ENCODE data around the gene PLXNA4.

PLXNA4 gene

GRCh38 chr7:132087421-132087820, 488.8 kb downstream of the PLXNA4 start:
- H3K36me3 Mint-ChIP-seq, result no peaks in the 10 kb centered on the region
- no peak for ATAC-seq
- H3K9me3 Mint-ChIP-seq, result no peaks in the 10 kb centered on the region
- H3K4me3 Mint-ChIP-seq, result no peak overlapping the region
- no peaks in the 10 kb centered on the region for H3K4me1 Mint-ChIP-seq
- H3K27ac Mint-ChIP-seq, result no peak overlapping the region
- peaks cover 13% of the 10 kb centered on the region for H3K27me3 Mint-ChIP-seq

DNA sequence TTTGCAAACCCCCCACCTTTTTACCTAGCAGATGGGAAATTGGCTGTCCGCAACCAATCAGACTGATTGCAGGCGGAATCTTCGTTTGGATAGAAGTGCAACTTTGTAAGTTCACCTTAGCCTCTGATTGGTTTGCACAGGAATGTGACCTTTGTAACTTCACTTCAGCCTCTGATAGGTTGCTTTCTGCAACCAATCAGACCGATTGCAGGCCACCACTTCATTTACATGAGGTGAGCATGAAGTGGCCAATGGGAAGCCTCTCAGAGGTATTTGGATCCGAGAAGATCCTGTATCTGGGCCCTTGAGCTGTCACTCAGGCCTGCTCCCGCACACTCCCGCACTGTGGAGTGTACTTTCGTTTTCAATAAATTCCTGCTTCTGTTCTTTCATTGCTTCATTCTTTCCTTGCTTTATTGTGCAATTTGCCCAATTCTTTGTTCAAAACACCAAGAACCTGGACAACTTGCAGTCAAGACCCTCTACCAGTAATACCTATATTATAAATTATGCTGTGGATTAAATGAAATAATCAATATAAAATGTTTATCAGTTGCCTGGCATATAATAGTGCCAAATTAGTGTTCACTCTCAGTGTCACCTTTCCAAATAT, 491.4 kb downstream of the PLXNA4 start:
- Mint-ChIP-seq H3K4me3 (no peak overlapping the region), H3K27ac (no peak overlapping the region)

DNA sequence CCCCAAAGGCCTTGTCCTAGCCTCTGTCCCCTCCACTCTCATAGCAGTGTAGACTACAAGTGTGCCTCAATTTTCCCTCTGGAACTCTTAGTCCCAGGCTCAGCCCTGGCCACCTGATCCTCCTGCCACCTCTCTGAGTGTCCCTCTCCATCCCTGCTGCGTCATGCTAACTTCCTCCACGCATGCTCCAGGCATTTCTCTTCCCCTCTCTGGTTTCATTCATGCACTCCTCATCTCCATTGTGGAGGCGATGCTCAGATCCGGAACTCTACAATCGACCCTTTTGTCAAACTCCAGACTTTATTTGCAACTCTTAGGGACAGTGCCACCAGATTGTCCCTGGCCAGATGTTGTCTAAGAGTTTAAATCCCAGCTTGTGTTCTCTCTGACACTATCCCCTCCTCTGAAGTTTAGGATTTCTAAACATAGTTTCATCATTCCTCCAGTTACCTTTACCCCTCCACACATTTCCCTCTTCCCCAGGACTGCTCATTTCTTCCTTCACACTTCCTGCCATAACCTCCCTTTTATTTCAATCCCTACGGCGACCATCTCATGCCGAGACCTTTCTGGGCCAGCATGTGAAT, 492.6 kb downstream of the PLXNA4 start:
- peaks cover 13% of the 10 kb centered on the region for H3K27me3 Mint-ChIP-seq
- H3K4me3 Mint-ChIP-seq, result no peak overlapping the region
- no peaks in the 10 kb centered on the region for H3K9me3 Mint-ChIP-seq
- no peaks in the 10 kb centered on the region for H3K36me3 Mint-ChIP-seq
- ATAC-seq, result no peak
- no peak overlapping the region for H3K27ac Mint-ChIP-seq
- H3K4me1 Mint-ChIP-seq, result no peaks in the 10 kb centered on the region

More for the DNA sequence above, 491.4 kb downstream of the PLXNA4 start:
- Mint-ChIP-seq H3K36me3 (no peaks in the 10 kb centered on the region), H3K9me3 (no peaks in the 10 kb centered on the region), H3K4me1 (no peaks in the 10 kb centered on the region), H3K27me3 (peaks cover 13% of the 10 kb centered on the region)
- ATAC-seq, result no peak

DNA sequence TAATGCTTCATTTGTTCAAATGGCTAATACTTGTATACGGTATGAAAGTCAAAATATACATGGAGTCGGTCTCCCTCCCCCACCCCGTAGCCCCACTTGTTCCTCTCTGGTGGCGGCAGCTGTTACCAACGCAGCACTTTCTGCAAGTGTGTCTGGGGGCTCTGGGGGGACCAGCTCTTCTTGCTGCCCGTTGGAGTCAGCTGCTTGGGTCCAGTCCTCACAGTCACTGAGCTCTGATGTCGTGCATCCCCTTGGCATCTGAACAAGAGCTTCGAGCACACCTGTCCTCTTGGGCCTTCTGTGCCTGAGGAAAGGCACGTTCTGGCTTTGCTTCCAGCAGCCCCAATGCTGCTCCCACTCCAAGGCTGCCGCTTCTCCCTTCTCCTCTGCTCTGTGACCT, 493.1 kb downstream of the PLXNA4 start:
- no peak for ATAC-seq
- Mint-ChIP-seq H3K4me3 (no peak overlapping the region), H3K4me1 (no peaks in the 10 kb centered on the region), H3K36me3 (no peaks in the 10 kb centered on the region), H3K27ac (no peak overlapping the region), H3K9me3 (no peaks in the 10 kb centered on the region), H3K27me3 (peaks cover 13% of the 10 kb centered on the region)

DNA sequence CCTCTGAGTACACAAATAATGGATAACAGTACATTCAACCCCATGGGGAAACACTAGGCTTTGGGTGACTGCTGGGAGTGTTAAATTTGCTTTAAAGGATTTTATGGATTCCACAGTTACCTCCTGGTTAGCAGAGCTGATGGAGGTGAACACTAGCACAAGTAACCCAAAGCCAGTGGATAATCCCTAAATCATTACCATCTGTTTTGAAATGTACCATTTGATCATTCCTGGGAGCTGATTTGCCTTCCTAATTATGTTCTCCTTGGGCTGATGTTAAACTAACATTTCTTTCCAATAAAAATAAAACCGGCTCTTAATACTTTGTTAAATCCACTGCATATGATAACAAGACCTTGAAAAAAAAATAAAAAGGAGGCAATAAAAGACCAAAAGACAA, 493.9 kb downstream of the PLXNA4 start:
- H3K4me1 Mint-ChIP-seq, result no peaks in the 10 kb centered on the region
- H3K9me3 Mint-ChIP-seq, result no peaks in the 10 kb centered on the region
- no peak overlapping the region for H3K4me3 Mint-ChIP-seq
- H3K36me3 Mint-ChIP-seq, result no peaks in the 10 kb centered on the region
- H3K27ac Mint-ChIP-seq, result no peak overlapping the region
- H3K27me3 Mint-ChIP-seq, result peaks cover 13% of the 10 kb centered on the region
- no peak for ATAC-seq

DNA sequence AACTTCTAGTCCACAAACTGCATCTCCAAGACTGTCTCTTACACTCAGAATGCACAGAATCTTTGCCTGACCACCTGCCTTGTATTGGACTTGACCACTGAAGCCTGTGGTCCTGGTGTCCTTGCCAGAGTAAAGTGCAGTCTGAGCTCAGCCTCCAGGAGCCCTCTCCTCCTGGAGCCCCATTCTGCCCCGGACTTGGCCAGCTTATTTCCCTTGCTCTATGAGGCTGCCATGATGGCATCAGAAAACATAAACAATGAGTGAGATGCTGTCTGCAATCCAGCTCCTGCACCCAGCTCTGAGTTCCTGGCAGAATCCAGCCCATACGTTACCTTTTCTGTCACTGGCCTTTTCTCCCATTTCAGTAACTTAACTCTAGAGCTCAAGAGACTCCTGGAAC, 494.6 kb downstream of the PLXNA4 start:
- Mint-ChIP-seq H3K9me3 (no peaks in the 10 kb centered on the region), H3K36me3 (no peaks in the 10 kb centered on the region), H3K27ac (no peak overlapping the region), H3K27me3 (peaks cover 18% of the 10 kb centered on the region), H3K4me3 (no peak overlapping the region), H3K4me1 (no peaks in the 10 kb centered on the region)
- no peak for ATAC-seq

- H3K27me3 Mint-ChIP-seq, result peaks cover 22% of the 10 kb centered on the region
- H3K9me3 Mint-ChIP-seq, result no peaks in the 10 kb centered on the region
- H3K4me1 Mint-ChIP-seq, result no peaks in the 10 kb centered on the region
- no peak overlapping the region for H3K4me3 Mint-ChIP-seq
- ATAC-seq, result no peak
- H3K27ac Mint-ChIP-seq, result no peak overlapping the region
- no peaks in the 10 kb centered on the region for H3K36me3 Mint-ChIP-seq
These were observed 495.2 kb downstream of the PLXNA4 start for GRCh38 chr7:132080967-132081668.

GRCh38 chr7:132080467-132080866, 495.8 kb downstream of the PLXNA4 start:
- no peak for ATAC-seq
- H3K27me3 Mint-ChIP-seq, result peaks cover 22% of the 10 kb centered on the region
- H3K4me1 Mint-ChIP-seq, result no peaks in the 10 kb centered on the region
- no peak overlapping the region for H3K27ac Mint-ChIP-seq
- H3K4me3 Mint-ChIP-seq, result no peak overlapping the region
- H3K9me3 Mint-ChIP-seq, result no peaks in the 10 kb centered on the region
- no peaks in the 10 kb centered on the region for H3K36me3 Mint-ChIP-seq

DNA sequence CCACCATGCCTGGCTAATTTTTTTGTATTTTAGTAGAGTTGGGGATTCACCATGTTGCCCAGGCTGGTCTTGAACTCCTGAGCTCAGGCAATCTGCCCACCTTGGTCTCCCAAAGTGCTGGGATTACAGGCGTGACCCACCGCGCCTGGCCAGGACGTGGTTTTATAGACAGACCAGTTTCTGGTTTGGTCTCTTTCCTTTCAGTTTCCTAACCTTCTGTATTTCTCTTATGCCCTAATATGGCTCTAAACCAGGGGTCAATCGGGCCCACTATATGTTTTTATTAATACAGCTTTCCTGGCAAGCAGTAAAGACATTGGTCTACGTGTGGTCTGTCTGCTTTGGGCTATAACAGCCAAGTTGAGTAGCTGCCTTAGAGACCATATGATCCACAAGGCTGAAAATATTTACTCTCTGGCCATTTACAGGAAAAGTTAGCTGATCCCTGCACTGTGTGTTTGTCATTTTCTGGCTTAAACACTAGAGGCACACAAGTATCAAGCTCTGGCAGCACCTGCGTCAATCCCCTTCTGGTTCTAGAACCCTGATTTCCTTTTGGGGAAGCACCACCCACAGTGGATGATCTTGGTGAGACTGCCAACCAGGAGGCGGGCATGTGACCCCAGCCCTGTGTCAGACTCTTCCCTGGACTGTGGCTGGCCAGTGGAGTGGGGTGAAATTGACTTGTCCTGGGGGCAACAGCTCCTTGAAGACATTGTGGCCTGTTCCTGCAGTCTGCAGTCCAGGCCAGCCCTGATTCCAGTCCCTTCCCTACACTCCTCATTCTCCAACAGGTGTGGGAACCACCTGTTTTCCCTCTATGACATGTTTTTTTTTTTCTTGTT, 497.2 kb downstream of the PLXNA4 start:
- Mint-ChIP-seq H3K36me3 (no peaks in the 10 kb centered on the region), H3K9me3 (no peaks in the 10 kb centered on the region)

DNA sequence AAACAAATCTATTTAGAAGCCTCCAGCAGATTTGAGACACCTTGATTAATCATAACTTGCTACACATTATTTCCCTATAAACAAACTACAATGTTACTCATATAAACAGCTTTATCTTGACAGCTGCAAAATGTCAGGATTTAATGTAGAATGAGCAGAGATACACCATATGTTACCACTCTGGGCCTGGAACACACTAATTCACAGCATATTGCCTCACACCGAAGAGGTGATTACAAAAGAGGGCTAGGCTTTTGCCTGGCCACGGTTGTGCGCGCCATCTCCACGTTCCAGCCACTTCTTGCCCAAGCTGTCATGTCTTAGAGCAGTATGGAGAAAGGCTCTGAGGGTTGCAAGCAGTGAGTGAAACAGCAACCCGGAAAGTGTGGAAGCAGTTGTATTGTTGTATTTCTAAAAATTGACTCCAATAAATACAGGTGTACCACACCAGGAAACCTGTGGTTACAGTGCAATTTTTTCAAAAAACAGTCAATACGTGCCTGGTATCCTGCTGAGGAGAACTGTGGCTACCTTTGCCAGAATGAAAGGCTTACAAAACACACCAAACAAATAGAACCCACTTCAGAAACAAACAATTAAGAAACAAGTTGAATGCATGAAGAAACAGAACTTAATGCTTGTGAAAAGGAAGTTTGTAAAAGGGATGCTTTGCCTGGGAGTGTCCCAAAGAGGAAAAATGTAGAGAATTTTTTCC, 498.1 kb downstream of the PLXNA4 start:
- H3K9me3 Mint-ChIP-seq, result no peaks in the 10 kb centered on the region
- no peak for ATAC-seq
- H3K27ac Mint-ChIP-seq, result no peak overlapping the region
- H3K4me3 Mint-ChIP-seq, result no peak overlapping the region
- H3K4me1 Mint-ChIP-seq, result no peaks in the 10 kb centered on the region
- H3K27me3 Mint-ChIP-seq, result peaks cover 10% of the 10 kb centered on the region
- H3K36me3 Mint-ChIP-seq, result no peaks in the 10 kb centered on the region

More for the DNA sequence above, 497.2 kb downstream of the PLXNA4 start:
- Mint-ChIP-seq H3K27ac (no peak overlapping the region), H3K4me3 (no peak overlapping the region), H3K4me1 (no peaks in the 10 kb centered on the region), H3K27me3 (peaks cover 20% of the 10 kb centered on the region)
- ATAC-seq, result no peak

DNA sequence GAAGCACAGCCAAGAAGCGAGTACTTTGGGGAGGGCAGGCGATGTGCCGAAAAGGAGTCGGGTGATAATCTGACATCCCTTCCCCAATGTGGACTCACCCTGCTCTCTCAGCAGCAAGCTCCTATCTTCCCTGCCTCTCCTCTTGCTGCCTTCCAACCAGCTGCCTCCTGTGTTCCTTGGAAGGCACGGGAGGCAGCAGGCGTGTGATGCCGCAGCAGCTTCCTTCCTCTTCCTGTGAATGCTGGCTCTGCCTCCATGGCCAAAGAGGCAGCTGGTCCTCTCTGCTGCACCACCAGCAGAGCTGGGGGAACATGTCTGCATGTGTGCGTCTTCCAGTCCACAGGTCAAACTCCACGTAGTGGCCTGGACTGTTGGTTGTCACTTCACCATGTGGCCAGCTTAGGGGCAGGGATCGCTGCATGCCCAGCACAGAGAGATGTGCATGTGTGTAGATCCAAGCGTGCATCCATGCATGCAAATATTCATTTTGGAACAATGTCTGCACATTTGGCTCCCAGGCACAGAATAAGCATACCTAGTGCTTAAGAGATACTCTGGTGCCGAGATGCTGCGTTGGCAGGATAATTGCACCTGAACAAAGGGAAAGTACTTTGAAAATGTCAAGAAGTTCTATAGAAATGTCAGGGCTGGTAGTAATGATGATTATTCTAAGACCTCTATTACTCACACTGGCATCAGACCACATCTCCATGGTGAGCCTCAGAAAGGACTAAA, 499.8 kb downstream of the PLXNA4 start:
- no peak overlapping the region for H3K27ac Mint-ChIP-seq
- no peaks in the 10 kb centered on the region for H3K36me3 Mint-ChIP-seq
- H3K4me1 Mint-ChIP-seq, result no peaks in the 10 kb centered on the region
- ATAC-seq, result no peak
- no peaks in the 10 kb centered on the region for H3K9me3 Mint-ChIP-seq
- H3K27me3 Mint-ChIP-seq, result peaks cover 9% of the 10 kb centered on the region
- no peak overlapping the region for H3K4me3 Mint-ChIP-seq

GRCh38 chr7:132075515-132075914, 500.8 kb downstream of the PLXNA4 start:
- Mint-ChIP-seq H3K9me3 (no peaks in the 10 kb centered on the region), H3K4me3 (no peak overlapping the region), H3K36me3 (no peaks in the 10 kb centered on the region), H3K4me1 (no peaks in the 10 kb centered on the region), H3K27me3 (peaks cover 9% of the 10 kb centered on the region), H3K27ac (no peak overlapping the region)
- no peak for ATAC-seq

DNA sequence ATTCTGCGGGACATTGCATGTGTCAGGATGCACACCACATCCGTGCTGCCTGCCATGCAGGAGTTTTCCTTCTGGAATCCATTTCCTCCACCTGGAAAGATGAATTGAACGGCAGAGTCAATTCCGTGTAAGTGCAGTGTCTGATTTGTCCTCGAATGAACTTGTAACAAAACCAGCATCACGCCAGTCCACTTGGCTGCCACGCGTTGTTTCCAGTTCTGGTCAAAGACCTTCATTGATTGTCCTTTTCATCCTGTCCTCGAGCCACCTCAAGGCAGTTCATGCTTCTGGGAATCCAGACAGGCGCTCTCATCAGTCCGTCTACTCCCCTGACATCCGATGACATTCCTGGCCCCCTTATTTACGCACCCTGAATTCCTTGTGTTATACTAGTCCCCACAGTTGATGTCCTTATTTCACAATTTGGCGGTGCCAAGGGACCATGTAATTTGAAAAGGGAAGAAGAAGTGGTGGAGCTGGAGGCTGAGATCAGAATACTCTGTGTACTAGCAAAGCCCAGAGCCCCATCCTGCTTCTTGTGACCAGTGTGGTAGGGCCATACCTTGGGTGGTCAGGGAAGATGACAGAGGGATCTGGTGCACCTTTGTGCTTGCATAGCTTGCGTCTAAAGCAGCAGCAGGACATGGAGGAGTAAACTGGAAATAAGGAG, 502.2 kb downstream of the PLXNA4 start:
- Mint-ChIP-seq H3K9me3 (no peaks in the 10 kb centered on the region), H3K4me1 (no peaks in the 10 kb centered on the region), H3K27ac (no peak overlapping the region), H3K36me3 (no peaks in the 10 kb centered on the region), H3K4me3 (no peak overlapping the region), H3K27me3 (peaks cover 9% of the 10 kb centered on the region)
- ATAC-seq, result no peak

Data from stimulated activated memory B cell treated with anti-CD40 and anti-IgM and Interleukin-4, amounts not matched to agents 10 μg/mL and 1 μg/mL and 100 μg/mL, for 72 hours (primary cell).